B cell (primary cell): Measurements from ENCODE around the gene FBXL2.
"Not testable (repeated sequence)": the region's sequence is repeated elsewhere in the genome, so short reads cannot be mapped to it uniquely, and the experiment has no call there.

Experiments used
- EZH2 ChIP-seq: IDR thresholded peaks from 2 replicates; pipeline ENCODE4 v1.6.1; 2012; ENCODE audit warnings: borderline replicate concordance, low read depth, mild to moderate bottlenecking, moderate library complexity, low read length; ENCODE audit not compliant: insufficient read depth, poor library complexity, severe bottlenecking
- TF ChIP-seq, protein P1 (sequence below): fragments of 200-600 bp; IDR thresholded peaks from one replicate; pipeline ENCODE4 v1.8.0; 2022; ENCODE audit warnings: antibody characterized with exemption, mild to moderate bottlenecking

DNA sequence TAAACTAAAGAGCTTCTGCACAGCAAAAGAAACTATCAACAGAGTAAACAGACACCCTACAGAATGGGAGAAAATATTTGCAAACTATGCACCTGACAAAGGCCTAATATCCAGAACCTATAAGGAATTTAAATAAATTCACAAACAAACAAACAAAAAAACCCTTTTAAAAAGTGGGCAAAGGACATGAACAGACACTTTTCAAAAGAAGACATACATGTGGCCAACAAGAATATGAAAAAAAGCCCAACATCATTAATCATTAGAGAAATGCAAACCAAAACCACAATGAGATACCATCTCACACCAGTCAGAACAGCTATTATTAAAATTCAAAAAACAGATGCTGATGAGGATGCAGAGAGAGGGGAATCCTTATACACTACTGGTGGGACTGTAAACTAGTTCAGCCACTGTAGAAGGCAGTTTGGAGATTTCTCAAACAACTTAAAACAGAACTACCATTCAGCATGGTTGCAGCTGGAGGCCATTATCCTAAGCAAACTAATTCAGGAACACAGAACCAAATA lies 61.8 kb downstream of the FBXL2 start:
- TF ChIP-seq, protein P1, sequence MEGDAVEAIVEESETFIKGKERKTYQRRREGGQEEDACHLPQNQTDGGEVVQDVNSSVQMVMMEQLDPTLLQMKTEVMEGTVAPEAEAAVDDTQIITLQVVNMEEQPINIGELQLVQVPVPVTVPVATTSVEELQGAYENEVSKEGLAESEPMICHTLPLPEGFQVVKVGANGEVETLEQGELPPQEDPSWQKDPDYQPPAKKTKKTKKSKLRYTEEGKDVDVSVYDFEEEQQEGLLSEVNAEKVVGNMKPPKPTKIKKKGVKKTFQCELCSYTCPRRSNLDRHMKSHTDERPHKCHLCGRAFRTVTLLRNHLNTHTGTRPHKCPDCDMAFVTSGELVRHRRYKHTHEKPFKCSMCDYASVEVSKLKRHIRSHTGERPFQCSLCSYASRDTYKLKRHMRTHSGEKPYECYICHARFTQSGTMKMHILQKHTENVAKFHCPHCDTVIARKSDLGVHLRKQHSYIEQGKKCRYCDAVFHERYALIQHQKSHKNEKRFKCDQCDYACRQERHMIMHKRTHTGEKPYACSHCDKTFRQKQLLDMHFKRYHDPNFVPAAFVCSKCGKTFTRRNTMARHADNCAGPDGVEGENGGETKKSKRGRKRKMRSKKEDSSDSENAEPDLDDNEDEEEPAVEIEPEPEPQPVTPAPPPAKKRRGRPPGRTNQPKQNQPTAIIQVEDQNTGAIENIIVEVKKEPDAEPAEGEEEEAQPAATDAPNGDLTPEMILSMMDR = not testable (repeated sequence)
- TF ChIP-seq EZH2 = not testable (repeated sequence)
